Ecto neural progenitor cell (in vitro differentiated cells): ENCODE measurements around the gene GBX2.

Source experiments
- DNase-seq: peaks from one replicate; pipeline ENCODE4 v3.0.0-alpha.2; 2018; ENCODE audit warnings: low spot score

GBX2 gene

DNA sequence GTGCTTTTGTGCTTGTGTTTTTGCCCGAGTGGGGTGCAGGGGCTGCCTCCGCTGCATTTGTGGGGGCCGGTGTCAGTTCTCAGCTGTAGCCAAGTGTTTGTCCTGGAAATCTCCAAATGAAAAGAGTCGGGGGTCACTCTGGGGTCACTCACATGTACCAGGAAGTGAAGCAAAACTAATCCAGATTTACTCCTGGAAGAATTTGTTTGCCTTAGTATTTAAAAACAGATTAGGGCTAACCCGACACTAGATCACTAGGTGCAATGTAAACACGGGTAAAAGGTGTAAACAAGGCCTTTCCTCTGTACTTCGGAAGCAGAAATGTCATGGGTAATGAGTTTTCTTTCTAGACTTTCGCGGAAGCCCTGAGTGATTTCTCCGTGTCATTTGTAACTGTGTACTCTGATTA lies 50.3 kb downstream of the GBX2 start:
- no peak for DNase-seq

DNA sequence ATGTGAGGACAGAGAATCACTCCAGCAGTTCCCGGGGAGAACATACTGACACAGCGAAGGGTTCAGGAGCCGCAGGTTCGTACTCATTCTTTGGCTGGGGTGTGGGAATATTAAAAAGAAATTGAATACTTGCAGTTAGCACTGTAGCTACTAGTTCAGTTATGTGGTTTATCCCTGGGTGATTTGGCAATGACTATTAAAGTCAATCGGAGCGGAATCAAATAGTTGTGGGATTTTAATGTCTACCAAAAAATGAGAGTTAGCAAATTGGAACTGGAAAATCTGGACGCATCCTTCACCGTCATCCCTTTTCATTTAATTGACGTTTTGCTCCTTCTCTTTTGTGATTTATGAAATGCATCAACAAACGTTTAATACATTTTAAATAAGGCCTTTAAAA lies 50.8 kb downstream of the GBX2 start:
- no peak for DNase-seq
